ENCODE results near the gene UPK3A.
A peak's percentile ranks its signal among the peaks of the same experiment; 100 is the strongest.

The UPK3A gene

GRCh38 chr22:45284705-45285262 is at the start of gene UPK3A:
Gene UPK3A, plus strand, starts transcription at chr22:45284949. Its CDS starts 65 bp downstream, at chr22:45285014.
- DNase-seq (ENCODE audit: low read depth, low spot score): no peak

GRCh38 chr22:45235101-45235777 is 49.5 kb upstream of the UPK3A start:
- no peak for DNase-seq (ENCODE audit: low read depth, low spot score)

- DNase-seq (ENCODE audit: low read depth, low spot score): no peak
Observed at GRCh38 chr22:45235851-45236342, 48.9 kb upstream of the UPK3A start.

GRCh38 chr22:45237065-45237990 is 47.4 kb upstream of the UPK3A start:
- no peak for DNase-seq (ENCODE audit: low read depth, low spot score)

- no peak for DNase-seq (ENCODE audit: low read depth, low spot score)
Observed at GRCh38 chr22:45238076-45238956, 46.4 kb upstream of the UPK3A start.

- DNase-seq (ENCODE audit: low read depth, low spot score): no peak
Observed at GRCh38 chr22:45238957-45239680, 45.6 kb upstream of the UPK3A start.

GRCh38 chr22:45239681-45240051 is 45.1 kb upstream of the UPK3A start:
- no peak for DNase-seq (ENCODE audit: low read depth, low spot score)

- no peak for DNase-seq (ENCODE audit: low read depth, low spot score)
Observed at GRCh38 chr22:45240104-45240809, 44.5 kb upstream of the UPK3A start.

- peak; percentile 62 for DNase-seq (ENCODE audit: low read depth, low spot score)
Observed at GRCh38 chr22:45240810-45241631, 43.7 kb upstream of the UPK3A start, which contains the start of gene KIAA0930. Gene KIAA0930, minus strand, starts transcription at chr22:45240894. Its CDS starts 191 bp downstream, at chr22:45240703.

- DNase-seq (ENCODE audit: low read depth, low spot score): no peak
Observed at GRCh38 chr22:45242778-45243191, 42.0 kb upstream of the UPK3A start.

- no peak for DNase-seq (ENCODE audit: low read depth, low spot score)
Observed at GRCh38 chr22:45244916-45245315, 39.8 kb upstream of the UPK3A start.

- no peak for DNase-seq (ENCODE audit: low read depth, low spot score)
Observed at GRCh38 chr22:45246060-45246985, 38.4 kb upstream of the UPK3A start.

GRCh38 chr22:45248832-45249561 is 35.8 kb upstream of the UPK3A start:
- DNase-seq (ENCODE audit: low read depth, low spot score): no peak

GRCh38 chr22:45251825-45252224 is 32.9 kb upstream of the UPK3A start:
- no peak for DNase-seq (ENCODE audit: low read depth, low spot score)

- no peak for DNase-seq (ENCODE audit: low read depth, low spot score)
Observed at GRCh38 chr22:45253039-45253641, 31.6 kb upstream of the UPK3A start.

- DNase-seq (ENCODE audit: low read depth, low spot score): no peak
Observed at GRCh38 chr22:45254388-45254787, 30.4 kb upstream of the UPK3A start.

- no peak for DNase-seq (ENCODE audit: low read depth, low spot score)
Observed at GRCh38 chr22:45254789-45255278, 29.9 kb upstream of the UPK3A start.

Measured in activated CD4-positive, CD25-positive, alpha-beta regulatory T cell treated with anti-CD3 and anti-CD28 coated beads, Interleukin-2, amount 50 U/mL, for 16 hours (primary cell).